ENCODE measurements around the gene IL34. TPM values are rescaled to one million over a fixed set of nuclear protein-coding genes. Genes with fewer than 3 reads are reported as not detected.

IL34 gene
- total RNA-seq, 1 donor from 2014 or later, result 1.4 TPM

DNA sequence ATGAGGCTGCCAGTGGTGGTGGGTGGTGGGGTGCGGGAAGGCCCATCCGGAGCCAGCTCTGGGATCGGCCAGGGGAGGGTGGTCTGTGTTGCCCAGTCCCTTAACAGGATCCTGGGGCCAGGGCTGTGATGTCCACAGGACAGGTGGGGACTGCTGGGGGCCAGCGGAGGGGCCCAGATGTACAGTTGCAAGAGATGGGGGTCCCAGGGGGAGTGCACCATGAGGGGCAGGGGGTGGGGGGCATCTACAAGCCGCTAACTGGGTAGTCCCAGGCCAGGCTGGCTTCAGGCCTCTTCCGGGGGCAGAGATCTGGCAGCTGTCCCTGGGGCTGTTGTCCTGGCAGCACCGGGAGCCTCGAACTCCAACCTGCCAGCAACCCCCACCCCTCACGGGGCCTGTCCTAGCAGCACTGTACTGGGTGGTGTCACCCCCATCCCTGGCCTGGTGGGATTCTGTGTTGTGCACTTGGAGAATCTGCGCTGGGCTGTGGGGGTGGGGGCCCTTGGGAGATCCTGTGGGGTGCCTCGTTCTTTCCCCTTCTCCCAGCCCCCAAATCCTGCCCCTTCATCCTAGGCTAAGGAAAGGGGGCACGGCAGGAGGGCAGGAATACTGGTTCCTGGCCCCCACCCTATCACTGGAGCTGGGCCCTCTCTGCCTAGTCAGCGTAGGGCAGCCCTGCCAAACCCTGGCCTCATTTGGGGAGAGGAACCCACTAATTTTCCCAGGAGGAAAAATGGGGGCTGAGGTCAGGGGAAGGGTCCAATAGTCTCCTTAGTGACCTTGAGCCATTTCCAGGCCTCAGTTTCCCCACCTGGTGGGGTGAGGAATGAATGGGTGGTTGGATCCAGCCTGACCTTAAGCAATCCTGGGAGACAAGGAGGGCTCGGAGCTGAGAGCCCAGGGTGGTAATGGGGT, 38.0 kb downstream of the IL34 start:
- H3K9me3 Mint-ChIP-seq, result no peaks in the 10 kb centered on the region
- peaks cover 51% of the 10 kb centered on the region for H3K4me1 Mint-ChIP-seq
- DNase-seq (ENCODE audit: low spot score in 2 of 2, unreplicated experiment in 2 of 2), result no peak
- H3K4me3 Mint-ChIP-seq, result peak overlapping the region; percentile 81
- peak overlapping the region; percentile 13 for H3K27ac Mint-ChIP-seq
- H3K27me3 Mint-ChIP-seq (ENCODE audit: low read depth), result no peaks in the 10 kb centered on the region
- TF ChIP-seq, protein P1, sequence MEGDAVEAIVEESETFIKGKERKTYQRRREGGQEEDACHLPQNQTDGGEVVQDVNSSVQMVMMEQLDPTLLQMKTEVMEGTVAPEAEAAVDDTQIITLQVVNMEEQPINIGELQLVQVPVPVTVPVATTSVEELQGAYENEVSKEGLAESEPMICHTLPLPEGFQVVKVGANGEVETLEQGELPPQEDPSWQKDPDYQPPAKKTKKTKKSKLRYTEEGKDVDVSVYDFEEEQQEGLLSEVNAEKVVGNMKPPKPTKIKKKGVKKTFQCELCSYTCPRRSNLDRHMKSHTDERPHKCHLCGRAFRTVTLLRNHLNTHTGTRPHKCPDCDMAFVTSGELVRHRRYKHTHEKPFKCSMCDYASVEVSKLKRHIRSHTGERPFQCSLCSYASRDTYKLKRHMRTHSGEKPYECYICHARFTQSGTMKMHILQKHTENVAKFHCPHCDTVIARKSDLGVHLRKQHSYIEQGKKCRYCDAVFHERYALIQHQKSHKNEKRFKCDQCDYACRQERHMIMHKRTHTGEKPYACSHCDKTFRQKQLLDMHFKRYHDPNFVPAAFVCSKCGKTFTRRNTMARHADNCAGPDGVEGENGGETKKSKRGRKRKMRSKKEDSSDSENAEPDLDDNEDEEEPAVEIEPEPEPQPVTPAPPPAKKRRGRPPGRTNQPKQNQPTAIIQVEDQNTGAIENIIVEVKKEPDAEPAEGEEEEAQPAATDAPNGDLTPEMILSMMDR (IDR thresholded peaks at IDR 0.05; ENCODE audit: unreplicated experiment), result no peak
- H3K36me3 Mint-ChIP-seq, result no peaks in the 10 kb centered on the region

DNA sequence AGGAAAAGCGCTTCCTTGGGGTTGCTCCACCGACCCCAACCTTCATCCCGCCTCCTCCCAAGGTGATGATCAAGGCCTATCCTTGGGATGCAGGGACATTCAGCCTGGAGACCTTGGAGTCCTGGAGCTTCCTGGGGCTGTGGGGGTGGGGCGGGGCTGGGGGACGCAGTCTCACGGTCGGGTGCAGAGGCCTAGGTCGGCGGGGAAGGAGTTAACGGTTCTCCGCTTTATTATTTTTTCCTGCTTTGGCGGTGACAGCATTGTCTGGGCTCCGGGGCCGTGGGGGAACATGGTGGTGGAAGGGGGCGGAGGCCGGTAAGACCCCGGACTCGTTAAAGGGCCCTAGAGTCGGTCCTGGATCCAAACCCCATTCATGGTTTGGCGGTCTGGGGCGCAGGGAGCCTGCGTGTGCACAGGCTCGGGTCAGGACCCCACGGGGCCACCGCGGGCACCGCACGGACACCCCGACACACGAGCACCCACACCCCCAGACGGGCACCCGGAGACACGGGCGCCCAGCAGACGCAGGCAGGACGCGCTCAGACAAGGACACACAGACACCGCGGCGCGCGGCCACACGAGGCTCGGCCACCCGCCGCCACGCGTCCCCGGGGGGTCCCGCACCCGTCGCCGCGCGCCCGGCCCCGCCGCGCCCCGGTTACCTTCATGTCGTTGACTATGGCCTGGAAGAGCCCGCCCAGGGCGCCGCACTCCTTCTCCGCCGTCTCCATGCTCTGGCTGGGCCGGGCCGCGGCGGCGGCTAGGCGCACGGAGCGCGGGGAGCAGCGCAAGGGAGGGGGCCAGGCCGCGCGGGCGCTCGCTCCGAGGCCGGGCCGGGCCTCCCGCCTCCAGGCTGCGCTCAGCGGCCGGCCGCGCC, 38.9 kb downstream of the IL34 start:
- H3K36me3 Mint-ChIP-seq, result no peaks in the 10 kb centered on the region
- H3K27ac Mint-ChIP-seq, result peak overlapping the region; percentile 61
- H3K27me3 Mint-ChIP-seq (ENCODE audit: low read depth), result no peaks in the 10 kb centered on the region
- TF ChIP-seq, protein P1 (IDR thresholded peaks at IDR 0.05; ENCODE audit: unreplicated experiment), result no peak
- H3K4me1 Mint-ChIP-seq, result peaks cover 51% of the 10 kb centered on the region
- peak overlapping the region; percentile 81 for H3K4me3 Mint-ChIP-seq
- no peak for DNase-seq (ENCODE audit: low spot score in 2 of 2, unreplicated experiment in 2 of 2)
- no peaks in the 10 kb centered on the region for H3K9me3 Mint-ChIP-seq

DNA sequence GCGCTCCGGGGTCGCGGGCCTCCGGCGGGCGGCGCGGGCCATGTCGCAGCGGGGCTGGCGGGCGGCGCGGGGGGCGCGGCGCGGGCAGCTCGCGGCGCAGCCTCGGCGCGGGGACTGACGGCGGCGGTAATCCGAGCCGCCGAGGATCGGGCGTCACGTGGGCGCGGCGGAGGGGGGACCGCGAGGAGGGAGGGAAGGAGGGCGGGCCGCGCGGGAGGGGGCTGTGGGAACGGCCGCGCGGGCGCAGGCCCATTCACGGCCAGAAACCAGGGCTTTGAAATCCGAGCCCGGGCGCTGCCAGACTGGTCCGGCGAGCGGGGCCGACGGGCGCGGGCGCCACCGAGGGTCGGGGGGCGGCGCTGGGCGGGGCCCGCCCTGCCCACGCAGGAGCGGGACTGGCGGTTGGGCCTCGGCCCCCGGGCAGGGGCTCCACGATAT, 39.6 kb downstream of the IL34 start, which contains the start of gene MTSS2:
Gene MTSS2, minus strand, starts transcription at position 116 of the 438 bp plus-strand sequence. CDS start 262 bp downstream, outside the sequence.
- DNase-seq (ENCODE audit: low spot score in 2 of 2, unreplicated experiment in 2 of 2), result peak; percentile 89
- Mint-ChIP-seq H3K4me1 (peaks cover 48% of the 10 kb centered on the region), H3K27ac (peak within 1 kb of the TSS; percentile 84), H3K9me3 (no peaks in the 10 kb centered on the region), H3K36me3 (no peaks in the 10 kb centered on the region), H3K27me3 (ENCODE audit: low read depth) (no peaks in the 10 kb centered on the region), H3K4me3 (peak within 1 kb of the TSS; percentile 81)
- TF ChIP-seq, protein P1 (IDR thresholded peaks at IDR 0.05; ENCODE audit: unreplicated experiment), result no peak

DNA sequence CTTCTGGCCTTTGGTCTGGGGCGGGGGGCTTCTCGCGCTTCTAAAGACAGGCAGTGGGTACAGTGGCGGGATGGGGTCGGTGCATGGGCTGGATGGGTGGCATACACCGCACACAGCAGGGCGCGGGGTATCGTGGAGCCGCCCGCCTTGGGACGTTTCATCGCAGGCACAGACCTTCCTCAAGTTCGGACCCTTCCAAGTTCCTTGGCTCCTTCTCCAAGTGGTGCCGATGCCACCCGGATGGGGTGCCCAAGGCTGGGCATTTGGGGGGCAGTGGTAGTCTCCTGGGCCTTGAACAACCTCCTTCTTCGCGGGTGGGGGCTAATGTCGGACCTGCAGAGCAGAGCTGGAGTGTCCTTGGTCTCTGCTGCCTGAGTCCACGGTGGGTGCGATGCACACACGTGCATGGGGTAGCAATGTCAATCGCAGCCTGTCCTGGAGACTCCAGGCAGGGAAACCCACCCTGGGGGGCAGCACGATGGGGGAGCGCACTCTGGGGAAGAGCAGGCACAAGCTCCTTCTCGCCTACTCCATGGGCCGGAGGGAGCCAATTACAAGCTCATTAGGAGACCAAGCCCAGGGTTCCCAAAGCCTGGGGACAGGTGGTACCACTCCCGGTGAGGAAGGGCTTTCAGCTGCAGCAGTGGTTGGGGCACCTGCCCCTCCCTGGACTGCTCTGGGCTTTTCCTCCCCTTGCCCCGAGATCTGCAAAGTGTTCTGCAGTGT, 40.2 kb downstream of the IL34 start:
- H3K36me3 Mint-ChIP-seq, result no peaks in the 10 kb centered on the region
- H3K27ac Mint-ChIP-seq, result peak overlapping the region; percentile 84
- H3K4me1 Mint-ChIP-seq, result peaks cover 47% of the 10 kb centered on the region
- peak overlapping the region; percentile 68 for H3K4me3 Mint-ChIP-seq
- no peaks in the 10 kb centered on the region for H3K27me3 Mint-ChIP-seq (ENCODE audit: low read depth)
- no peak for DNase-seq (ENCODE audit: low spot score in 2 of 2, unreplicated experiment in 2 of 2)
- no peaks in the 10 kb centered on the region for H3K9me3 Mint-ChIP-seq
- TF ChIP-seq, protein P1 (IDR thresholded peaks at IDR 0.05; ENCODE audit: unreplicated experiment), result no peak

DNA sequence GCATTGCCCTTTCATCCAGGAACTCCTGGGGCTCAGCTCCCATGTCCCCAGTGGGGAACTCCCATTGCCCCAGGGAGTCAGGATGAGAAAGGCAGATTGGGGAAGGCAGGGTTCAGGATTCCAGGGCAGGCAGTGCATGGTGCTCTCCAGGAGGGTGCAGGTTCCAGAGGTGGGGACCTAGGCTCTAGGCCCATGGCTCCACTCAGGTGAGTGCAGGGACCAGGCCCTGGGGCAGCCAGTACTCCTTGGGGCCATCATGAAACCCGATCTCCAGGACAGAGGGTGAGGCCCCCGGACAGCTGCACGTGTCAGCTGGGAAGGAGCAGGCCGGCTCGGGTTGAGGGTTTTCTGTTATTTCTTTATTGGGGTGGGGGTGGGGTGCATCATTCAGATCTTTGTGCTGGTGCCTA, 40.7 kb downstream of the IL34 start:
- no peak for DNase-seq (ENCODE audit: low spot score in 2 of 2, unreplicated experiment in 2 of 2)
- TF ChIP-seq, protein P1 (IDR thresholded peaks at IDR 0.05; ENCODE audit: unreplicated experiment), result no peak
- peak overlapping the region; percentile 84 for H3K27ac Mint-ChIP-seq
- H3K4me1 Mint-ChIP-seq, result peaks cover 42% of the 10 kb centered on the region
- H3K36me3 Mint-ChIP-seq, result no peaks in the 10 kb centered on the region
- no peaks in the 10 kb centered on the region for H3K27me3 Mint-ChIP-seq (ENCODE audit: low read depth)
- peak overlapping the region; percentile 68 for H3K4me3 Mint-ChIP-seq
- H3K9me3 Mint-ChIP-seq, result no peaks in the 10 kb centered on the region

All from mesothelial cell of epicardium (in vitro differentiated cells).